Measurements from ENCODE around the gene CRMP1. TPM values are rescaled to one million over a fixed set of nuclear protein-coding genes. Genes with fewer than 3 reads are reported as not detected.

The CRMP1 gene
- total and polyA plus RNA-seq, 9 of the 15 experiments (the other 6 are each of a cell fraction or from before 2014, with no cell fraction given), result 0.03 to 0.04 TPM; not detected in 7

DNA sequence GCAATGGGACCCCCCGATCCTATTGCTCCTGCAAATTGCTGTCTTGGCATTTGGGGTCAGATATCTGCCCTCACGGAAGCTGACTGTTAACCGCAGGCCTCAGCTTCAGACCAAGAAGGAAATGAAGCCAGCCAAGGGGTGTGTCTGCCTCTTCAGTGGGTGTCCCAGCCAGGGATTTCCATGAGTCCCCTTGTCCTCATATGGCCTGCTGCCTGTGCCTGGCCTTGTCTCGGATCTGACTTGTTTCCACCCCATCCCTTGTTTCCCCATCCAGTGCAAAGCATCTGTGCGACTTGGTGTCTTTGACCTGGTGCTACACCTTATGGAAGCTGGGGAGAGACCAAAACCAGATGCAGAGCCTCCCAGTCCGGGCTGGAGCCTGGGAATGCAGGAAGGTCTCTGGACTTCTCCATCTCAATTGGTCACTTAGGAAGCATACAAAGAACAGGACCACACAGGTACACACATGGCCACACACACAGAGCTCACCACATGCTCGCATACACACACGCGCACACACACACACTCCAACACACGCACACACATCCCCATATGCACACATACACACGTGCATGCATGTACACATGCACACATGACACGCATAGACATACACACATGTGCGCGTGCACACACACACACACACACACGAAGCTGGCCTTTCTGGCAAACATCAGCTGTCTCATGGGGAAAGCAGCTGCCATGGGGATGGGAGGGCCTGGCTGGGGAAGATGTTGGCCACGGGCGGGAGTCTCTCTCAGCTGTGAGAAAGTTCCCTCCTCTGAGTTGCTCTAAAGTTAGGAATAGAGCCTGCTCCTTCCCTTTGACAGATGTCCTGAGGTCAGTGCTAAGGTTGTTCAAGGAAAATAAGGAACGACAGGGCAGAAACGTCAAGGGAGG lies 65.5 kb downstream of the CRMP1 start:
- BruUV-seq (replicated peaks), result no TSS peak
- Histone ChIP-seq H3K4me1 (replicated peaks in 1 of 2; ENCODE audit: control insufficient read depth in 2 of 2, insufficient read depth in 2 of 2, low read length in 2 of 2) (no peaks in the 10 kb centered on the region), H3K36me3 (ENCODE audit: control insufficient read depth, insufficient read depth, low read length) (no peaks in the 10 kb centered on the region), H3K79me2 (ENCODE audit: control insufficient read depth, insufficient read depth, low read length) (no peaks in the 10 kb centered on the region), H4K20me1 (replicated peaks; ENCODE audit: control insufficient read depth, insufficient read depth, low read length) (no peaks in the 10 kb centered on the region; the same call in 1 of the 2 replicates), H3K4me3 (no peak overlapping the region), H3K9ac (ENCODE audit: insufficient read depth in 1 of 2, low read depth in 2 of 2, low read length in 2 of 2) (no peak overlapping the region), H3K9me3 (replicated peaks; ENCODE audit: control insufficient read depth, insufficient read depth, low read depth, low read length) (no peaks in the 10 kb centered on the region), H3K4me2 (ENCODE audit: insufficient read depth, low read length) (no peak overlapping the region), H2AFZ (ENCODE audit: low read depth, low read length) (no peak overlapping the region), H3K27ac (ENCODE audit: extremely low read depth, low read depth, low read length) (no peak overlapping the region), H3K27me3 (ENCODE audit: control insufficient read depth in 2 of 2, insufficient read depth in 2 of 2, low read length in 2 of 2) (peaks cover 6 to 12% of the 10 kb centered on the region in 2 experiments; a peak in 2 of 5 replicates), H3K9me1 (ENCODE audit: control insufficient read depth, insufficient read depth, low read length) (no peaks in the 10 kb centered on the region)
- no peak for DNase-seq (ENCODE audit: extremely low read depth in 1 of 4, low spot score in 3 of 4)
- TF ChIP-seq PTRF (tag; IDR thresholded peaks at IDR 0.05) (no peak), PYGO2 (tag; IDR thresholded peaks at IDR 0.05) (no peak), XRCC3 (IDR thresholded peaks at IDR 0.05) (no peak), BRF1 (IDR thresholded peaks at IDR 0.05; ENCODE audit: borderline replicate concordance, extremely low read depth, insufficient read length) (no peak), POU5F1 (IDR thresholded peaks at IDR 0.05; ENCODE audit: borderline replicate concordance, low read depth, low read length, partially characterized antibody) (no peak), ZNF184 (CRISPR knock-in tag; IDR thresholded peaks at IDR 0.05) (no peak), HDAC6 (IDR thresholded peaks at IDR 0.05; ENCODE audit: low read depth, low read length) (no peak), ZBTB17 (CRISPR knock-in tag; IDR thresholded peaks at IDR 0.05) (no peak), FOXA1 (IDR thresholded peaks at IDR 0.05; ENCODE audit: borderline replicate concordance) (no peak), SRSF9 (IDR thresholded peaks at IDR 0.05; ENCODE audit: borderline replicate concordance, low read depth, low read length) (no peak), SMAD2 (IDR thresholded peaks at IDR 0.05; ENCODE audit: low read depth, low read length) (no peak), BRD4 (IDR thresholded peaks at IDR 0.05) (no peak), LEF1 (IDR thresholded peaks at IDR 0.05) (no peak)
- TF ChIP-seq, protein P1, sequence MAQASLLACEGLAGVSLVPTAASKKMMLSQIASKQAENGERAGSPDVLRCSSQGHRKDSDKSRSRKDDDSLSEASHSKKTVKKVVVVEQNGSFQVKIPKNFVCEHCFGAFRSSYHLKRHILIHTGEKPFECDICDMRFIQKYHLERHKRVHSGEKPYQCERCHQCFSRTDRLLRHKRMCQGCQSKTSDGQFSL (CRISPR knock-in tag; IDR thresholded peaks at IDR 0.05), result no peak
- TF ChIP-seq, protein P1 (tag; IDR thresholded peaks at IDR 0.05), result no peak
- in situ Hi-C loops (cut with MboI) (no loop called here), intact Hi-C loops (cut with micrococcal nuclease) (no loop called here)
- ChIA-PET POLR2A (no interaction called here), CTCF (ENCODE audit: low intra/inter-chr PET ratio) (no interaction called here)
- ATAC-seq, result no peak
- no peak for FAIRE-seq
- 11% methylated on average over 19 of the region's 19 CpGs for WGBS (ENCODE audit: insufficient coverage, low coverage, missing lambda C conversion rate)
